Stimulated activated CD8-positive, alpha-beta memory T cell treated with anti-CD3 and anti-CD28 coated beads, Interleukin-7, amount 100 ng/mL, for 1 hour (primary cell): Measurements from ENCODE around the gene ATRIP.

Experiments
- DNase-seq, 2 donors: peaks; one replicate each; pipeline ENCODE4 v3.0.0-alpha.2; 2020; ENCODE audit warnings: low read depth in 2 of 2

The ATRIP gene

GRCh38 chr3:48410205-48411040, 36.1 kb upstream of the ATRIP start:
- no peak for DNase-seq

DNA sequence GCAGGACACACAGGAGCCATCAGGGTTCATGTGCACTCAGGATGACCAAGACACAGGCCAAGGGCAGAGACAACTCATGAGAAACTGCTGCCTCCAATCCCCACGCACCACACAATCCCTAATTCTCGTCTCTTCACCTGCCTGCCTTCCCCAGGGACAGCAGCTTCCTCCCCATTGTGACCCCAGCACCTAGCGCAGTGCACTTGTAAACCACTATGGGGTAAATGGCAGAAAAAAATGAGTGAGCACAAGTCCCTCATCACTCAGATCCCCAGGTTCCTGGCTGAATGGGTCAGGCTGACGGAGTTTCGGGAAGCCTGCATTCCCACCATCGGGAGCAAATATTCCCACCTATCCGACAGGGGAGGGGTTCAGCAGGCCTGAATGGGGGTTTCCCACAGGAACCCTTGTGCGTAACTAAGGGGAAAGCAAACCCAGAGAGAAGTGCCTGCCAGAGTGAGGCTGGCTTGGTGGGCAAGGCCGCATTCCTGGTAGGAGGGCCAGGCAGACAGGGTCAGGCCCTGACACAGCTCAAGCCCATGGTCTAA, 35.4 kb upstream of the ATRIP start:
- no peak for DNase-seq

GRCh38 chr3:48411606-48412374, 34.7 kb upstream of the ATRIP start:
- no peak for DNase-seq

GRCh38 chr3:48412375-48413001, 34.0 kb upstream of the ATRIP start:
- DNase-seq, result no peak

DNA sequence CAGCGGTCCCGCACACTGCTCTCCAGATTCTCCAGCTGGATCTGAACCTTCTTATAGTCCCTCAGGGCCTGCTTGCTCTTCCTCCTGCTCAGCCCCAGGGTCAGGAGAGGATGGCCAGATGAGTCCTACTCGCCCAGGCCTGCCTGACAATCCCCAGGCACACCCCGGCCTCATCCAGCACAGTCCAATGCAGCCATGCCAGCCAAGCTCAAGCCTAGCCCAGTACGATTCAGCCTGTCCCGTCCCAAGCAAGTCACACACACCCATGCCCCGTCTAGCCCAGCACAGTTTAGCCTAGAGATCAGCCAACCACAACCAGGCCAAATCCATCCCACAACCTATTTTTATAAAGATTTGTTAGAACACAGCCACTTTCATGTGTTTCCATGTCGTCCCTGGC, 33.5 kb upstream of the ATRIP start:
- DNase-seq, result no peak

DNA sequence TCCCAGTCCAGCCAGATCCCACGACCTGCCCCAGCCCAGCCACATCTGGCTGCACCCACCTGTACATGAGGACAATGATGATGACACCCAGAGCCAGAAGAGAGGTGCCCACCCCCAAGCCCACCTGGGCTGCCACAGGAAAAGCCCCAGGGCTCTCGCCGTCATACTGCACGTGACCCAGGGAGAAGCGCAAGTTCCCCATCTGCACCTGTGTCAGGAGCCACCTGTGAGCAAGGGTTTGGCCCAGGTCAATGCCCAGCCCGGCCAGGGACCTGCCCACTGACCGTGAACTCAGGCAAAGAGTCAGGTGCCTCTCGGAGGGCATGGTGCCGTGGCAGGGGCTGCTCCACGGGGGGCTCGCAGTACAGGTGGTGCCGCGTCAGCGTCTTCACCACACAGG, 32.9 kb upstream of the ATRIP start:
- no peak for DNase-seq

DNA sequence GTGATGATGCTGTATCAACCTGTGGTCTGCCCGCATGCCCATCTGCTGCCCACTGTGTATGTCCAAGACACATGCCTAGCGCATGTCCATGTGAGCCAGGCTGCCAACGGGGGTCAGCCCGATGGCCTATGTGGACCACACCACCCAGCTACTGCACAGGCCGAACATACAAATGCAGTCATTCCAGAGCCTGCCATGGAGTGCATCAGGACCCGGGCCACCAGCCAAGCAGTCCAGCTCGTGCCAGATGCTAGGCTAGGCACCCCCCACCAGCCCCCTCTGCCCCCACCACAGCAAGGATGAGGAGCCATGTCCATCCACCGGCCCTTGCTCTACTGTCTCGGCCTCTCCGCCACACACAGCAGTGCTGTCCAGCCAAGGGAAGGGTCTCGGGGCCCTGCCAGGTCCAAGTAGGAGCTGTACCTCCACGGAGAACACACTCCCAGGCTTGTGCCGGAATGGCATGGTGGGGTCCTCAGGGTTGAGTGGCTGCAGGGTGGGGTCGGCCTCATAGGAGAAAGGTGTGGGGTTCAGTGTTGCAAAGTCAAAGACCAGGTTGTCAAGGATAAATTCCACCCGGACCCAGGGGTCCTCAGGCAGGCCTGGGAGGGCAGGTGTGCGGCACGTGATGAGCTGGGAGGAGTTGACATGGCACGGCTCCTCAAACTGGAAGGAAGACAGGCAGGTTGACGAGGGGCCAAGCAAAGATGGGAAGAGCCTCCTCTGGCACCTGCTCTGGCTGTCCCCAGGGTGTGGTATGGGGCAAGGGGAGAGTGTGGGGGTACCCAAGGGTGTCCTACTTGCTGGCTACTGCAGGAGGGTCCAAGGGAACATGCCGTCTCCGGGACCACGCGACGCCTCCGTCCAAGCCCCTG, 31.9 kb upstream of the ATRIP start:
- no peak for DNase-seq

DNA sequence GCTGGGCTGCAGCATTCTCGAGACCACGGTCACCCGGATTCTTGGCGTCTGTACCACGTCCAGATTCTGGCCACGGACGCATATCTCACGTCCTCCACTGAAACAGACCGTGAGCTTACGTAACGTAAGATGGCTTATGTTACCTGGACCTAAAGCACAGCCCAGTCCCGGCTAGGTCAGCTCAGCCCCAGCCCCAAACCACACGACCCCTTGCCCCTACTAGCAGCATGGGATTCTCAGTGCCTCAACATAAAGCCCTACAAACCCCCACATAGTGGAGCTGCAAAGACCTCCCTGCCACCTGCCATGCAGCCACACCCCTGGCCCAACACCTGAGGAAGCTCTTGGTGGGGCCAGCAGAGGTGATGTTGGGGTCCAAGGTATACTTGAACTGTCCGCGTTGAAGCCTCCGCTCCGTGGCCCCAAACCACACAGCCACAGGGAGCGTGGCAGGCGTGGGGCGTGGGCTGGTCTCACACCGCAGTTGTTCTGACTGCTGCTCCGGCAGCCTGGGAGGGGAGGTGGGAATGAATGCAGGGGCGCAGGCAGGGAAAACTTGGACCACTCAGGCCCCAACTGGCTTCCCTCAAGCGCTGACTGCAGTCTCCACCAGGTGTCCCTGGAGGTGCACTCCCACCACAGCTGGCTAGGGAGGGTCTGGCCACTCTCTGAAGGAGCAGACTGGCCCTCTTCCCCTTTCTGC, 31.1 kb upstream of the ATRIP start:
- no peak for DNase-seq

GRCh38 chr3:48416091-48416505, 30.4 kb upstream of the ATRIP start:
- no peak for DNase-seq

DNA sequence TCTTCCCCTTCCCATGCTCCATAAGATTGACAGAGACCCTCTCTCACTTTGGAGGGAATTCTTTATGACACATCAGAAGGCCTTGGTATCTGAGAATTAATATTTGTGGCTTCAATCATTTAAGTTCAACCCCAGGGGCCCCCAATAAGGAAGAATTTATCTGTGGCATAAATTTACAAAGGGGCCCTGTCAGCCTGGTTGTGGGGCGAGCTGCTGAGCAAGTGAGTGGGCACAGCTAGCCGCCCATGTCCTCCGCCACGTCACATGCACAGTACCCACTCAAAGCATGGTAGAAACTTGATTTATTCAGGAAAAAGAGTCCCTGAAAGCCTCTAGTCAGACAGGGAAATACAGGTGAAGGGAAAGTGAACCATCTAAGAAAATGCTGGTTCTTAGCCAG, 30.0 kb upstream of the ATRIP start:
- DNase-seq, result no peak

DNA sequence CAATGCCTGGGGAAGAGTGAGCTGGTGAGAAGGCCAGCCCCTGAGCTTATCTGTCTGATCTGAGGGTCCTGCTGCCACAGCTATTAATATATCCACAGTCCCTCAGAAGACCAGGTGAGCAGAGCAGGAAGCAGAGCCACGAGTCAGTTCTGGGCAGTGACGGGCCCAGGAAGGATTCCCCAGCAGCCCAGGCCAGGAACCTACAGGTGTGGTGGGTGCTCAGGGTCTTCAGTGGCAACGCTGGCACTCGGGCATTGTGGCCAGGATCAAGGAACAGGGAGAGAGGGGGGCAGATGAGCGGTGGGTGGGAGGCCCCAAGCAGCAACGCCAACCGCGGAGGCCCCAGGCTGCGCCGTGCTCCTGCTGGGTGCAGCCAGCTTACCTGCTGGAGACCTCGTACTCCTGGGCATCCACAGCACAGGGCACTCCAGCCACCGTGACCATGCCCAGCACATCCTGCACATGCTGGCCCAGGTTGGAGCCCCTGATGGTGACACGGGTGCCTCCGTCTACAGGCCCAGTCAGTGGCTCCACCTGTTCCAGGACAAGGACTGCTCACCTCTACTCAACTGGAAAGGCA, 28.9 kb upstream of the ATRIP start:
- no peak for DNase-seq

DNA sequence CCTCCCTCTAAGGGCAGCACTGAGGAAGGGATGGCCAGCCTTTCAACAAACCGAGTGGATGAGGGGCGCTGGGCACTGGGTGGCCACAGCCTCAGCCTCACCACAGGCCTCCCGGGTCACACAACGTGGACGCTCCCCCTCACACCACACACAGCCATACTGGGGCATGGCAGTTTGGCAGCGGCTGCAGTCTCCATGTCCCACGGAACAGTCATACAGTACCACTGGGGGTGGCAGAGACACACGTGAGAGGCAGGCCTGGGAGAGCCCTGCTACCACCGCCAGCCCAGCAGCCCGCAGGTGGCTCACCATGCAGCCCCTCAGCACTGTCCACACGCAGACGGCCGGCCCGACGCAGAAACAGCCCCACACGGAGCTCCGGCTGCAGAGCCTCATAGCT, 28.4 kb upstream of the ATRIP start:
- no peak for DNase-seq

- no peak for DNase-seq
These were observed 27.9 kb upstream of the ATRIP start for GRCh38 chr3:48418651-48419050.

GRCh38 chr3:48419149-48419548, 27.4 kb upstream of the ATRIP start:
- DNase-seq, result no peak

- no peak for DNase-seq
These were observed 26.9 kb upstream of the ATRIP start for GRCh38 chr3:48419597-48419996.

DNA sequence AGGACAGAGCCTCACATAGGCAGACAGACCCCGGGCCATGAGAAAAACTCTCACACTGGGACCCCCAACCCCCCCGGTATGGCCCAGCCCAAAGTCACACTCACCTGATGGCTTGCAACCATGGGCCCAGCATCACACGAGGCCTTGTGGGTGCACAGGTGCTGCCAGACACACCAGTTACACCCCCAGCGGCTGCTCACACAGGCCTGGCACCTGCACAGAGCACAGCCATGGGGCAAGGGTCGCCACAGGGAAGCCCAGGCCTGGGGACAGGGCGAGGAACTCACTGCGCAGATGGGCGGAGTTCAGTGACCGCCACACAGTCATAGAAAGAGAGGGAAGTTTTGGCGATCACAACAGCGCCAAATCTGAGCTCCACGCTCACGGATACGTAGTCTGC, 26.0 kb upstream of the ATRIP start:
- no peak for DNase-seq

GRCh38 chr3:48422272-48422671, 24.3 kb upstream of the ATRIP start:
- no peak for DNase-seq

- no peak for DNase-seq
These were observed 23.9 kb upstream of the ATRIP start for GRCh38 chr3:48422681-48423080.

GRCh38 chr3:48423241-48423882, 23.2 kb upstream of the ATRIP start:
- no peak for DNase-seq
